Vagina (tissue), 2 donors: Measurements from ENCODE around the gene HOXD12. TPM values are rescaled to one million over a fixed set of nuclear protein-coding genes. Genes with fewer than 3 reads are reported as not detected.

Experiments used
- DNase-seq, 2 donors: peaks; one replicate each; pipeline ENCODE4 v3.0.0-alpha.2; 2017; ENCODE audit errors: extremely low spot score in 2 of 2
- H3K27ac ChIP-seq: fragments of 200-600 bp; sonication (generic); one replicate; pipeline ENCODE4 v1.5.1; 2019
- H3K27me3 ChIP-seq: fragments of 200-600 bp; sonication (generic); one replicate; pipeline ENCODE4 v1.5.1; 2019
- H3K36me3 ChIP-seq, 2 donors: fragments of 200-600 bp; sonication (generic); one replicate each; pipeline ENCODE4 v1.5.1; 2017 to 2019
- H3K4me1 ChIP-seq: fragments of 200-600 bp; sonication (generic); one replicate; pipeline ENCODE4 v1.5.1; 2019
- H3K4me3 ChIP-seq, 2 donors: fragments of 200-600 bp; sonication (generic); 1 replicate in 1 of 2; 2 replicates in 1 of 2; pipeline ENCODE4 v1.5.1; 2016 to 2019
- H3K9me3 ChIP-seq: fragments of 200-600 bp; sonication (generic); one replicate; pipeline ENCODE4 v1.5.1; 2019
- CTCF ChIP-seq, 3 experiments: fragments of 450-650 bp in 2 of 3; fragments of 200-600 bp in 1 of 3; sonication (generic) in 1 of 3; IDR thresholded peaks; one replicate each; pipeline ENCODE4 v1.5.1; 2017 to 2019; ENCODE audit warnings: antibody characterized with exemption in 3 of 3, mild to moderate bottlenecking in 2 of 3, moderate library complexity in 2 of 3
- POLR2A ChIP-seq, 2 donors: fragments of 450-650 bp; IDR thresholded peaks; one replicate each; pipeline ENCODE4 v1.6.1; 2017; ENCODE audit warnings: antibody characterized with exemption in 2 of 2, mild to moderate bottlenecking in 2 of 2, moderate library complexity in 2 of 2
- POLR2AphosphoS5 ChIP-seq, 2 donors: sonication (generic); formaldehyde crosslinking; IDR thresholded peaks; one replicate each; pipeline ENCODE4 v1.9.0; 2017; ENCODE audit warnings: antibody characterized with exemption in 2 of 2, mild to moderate bottlenecking in 2 of 2, low read depth in 1 of 2; ENCODE audit not compliant: insufficient read depth in 1 of 2
- intact Hi-C: fragments of 100-400 bp; cut with DNase I; formaldehyde crosslinking; loops from one replicate; pipeline ENCODE4 v1.15.1; 2023
- total RNA-seq: library from RNA; depleted of rRNA; stranded (reverse); fragments of >200 nt; gene quantifications from one replicate; pipeline ENCODE4 v1.2.3, GENCODE V29; 2016

HOXD12 gene
- total RNA-seq, 1 donor from 2014 or later = 1.7 TPM

DNA sequence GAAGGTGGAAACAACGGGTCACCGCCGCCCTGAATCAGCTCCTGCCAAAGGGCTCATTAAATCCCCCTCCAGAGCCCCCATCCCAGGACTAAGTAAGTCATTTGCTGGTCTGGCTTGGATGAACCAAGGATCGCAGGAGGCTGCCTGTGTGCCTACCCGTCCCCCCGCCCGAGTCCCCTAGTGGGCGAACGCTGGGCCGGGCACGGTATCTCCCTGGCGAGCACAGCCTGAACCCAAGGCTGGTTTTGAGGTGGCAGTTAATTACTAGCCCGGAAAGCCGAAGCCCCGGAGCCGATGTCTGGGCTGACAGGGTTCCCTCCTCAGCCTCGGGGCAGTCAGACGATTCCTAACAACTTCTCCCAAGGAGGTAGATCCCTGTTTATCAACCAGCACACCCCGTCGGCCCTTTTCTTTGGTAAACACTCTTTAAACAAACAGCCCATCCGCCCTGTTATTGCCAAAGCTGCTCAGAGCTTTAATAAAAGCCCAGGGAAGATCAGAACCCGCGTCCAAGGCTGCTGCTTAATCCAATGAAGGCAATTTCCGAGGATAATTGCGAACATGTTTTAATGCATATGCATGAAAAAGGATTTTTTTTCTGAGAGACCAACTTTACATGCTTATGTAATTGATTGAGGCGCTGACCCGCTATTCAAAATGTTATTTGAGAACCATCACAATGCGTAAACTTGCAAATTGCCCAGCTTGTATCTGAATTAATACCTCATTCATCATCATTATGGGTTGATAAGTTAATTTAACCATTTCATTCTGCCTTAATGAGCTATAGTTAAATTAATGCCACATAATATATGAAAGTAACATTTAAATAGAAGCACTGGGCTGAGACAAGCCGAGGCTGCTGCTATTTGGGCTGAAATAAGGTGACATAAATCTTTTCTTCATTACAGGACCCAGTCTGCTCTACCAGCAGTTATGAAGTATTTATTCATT lies 26.4 kb upstream of the HOXD12 start:
- H3K27ac ChIP-seq = no peak overlapping the region
- no peaks in the 10 kb centered on the region for H3K36me3 ChIP-seq
- no peak overlapping the region for H3K4me3 ChIP-seq
- no peaks in the 10 kb centered on the region for H3K9me3 ChIP-seq
- no peak for DNase-seq
- H3K27me3 ChIP-seq = no peaks in the 10 kb centered on the region
- TF ChIP-seq POLR2A (IDR thresholded peaks at IDR 0.05) = no peak
- no peak for TF ChIP-seq POLR2AphosphoS5 (IDR thresholded peaks at IDR 0.05; ENCODE audit: insufficient read depth in 1 of 2, low read depth in 1 of 2)
- no peak for TF ChIP-seq CTCF (IDR thresholded peaks at IDR 0.05)
- H3K4me1 ChIP-seq = no peaks in the 10 kb centered on the region
- intact Hi-C loops = no loop called here

DNA sequence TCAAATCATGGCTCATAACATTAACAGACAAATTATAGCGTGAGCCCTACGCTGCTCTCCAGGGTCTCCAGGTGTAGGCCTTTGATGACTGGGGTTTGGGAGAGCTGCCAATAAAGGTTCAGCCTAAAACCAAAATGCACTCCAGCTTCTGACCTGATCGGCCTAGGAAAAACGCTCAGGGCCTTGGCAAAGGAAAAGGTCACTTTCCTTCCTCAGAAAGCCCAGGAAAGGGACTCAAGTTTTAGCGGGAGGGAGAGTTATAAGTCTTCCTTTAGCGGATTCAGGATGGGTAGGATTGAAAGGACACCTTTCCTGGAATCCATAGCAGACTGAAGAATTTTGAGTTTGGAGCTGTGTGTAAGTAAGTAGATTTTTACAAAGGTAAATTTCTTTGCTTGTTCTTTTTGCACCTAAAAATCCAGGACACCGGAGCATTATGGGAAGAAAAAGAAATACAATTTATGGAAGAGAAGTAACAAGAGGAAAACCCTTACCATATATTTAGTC lies 24.6 kb upstream of the HOXD12 start:
- TF ChIP-seq POLR2A (IDR thresholded peaks at IDR 0.05) (no peak), CTCF (IDR thresholded peaks at IDR 0.05) (no peak), POLR2AphosphoS5 (IDR thresholded peaks at IDR 0.05; ENCODE audit: insufficient read depth in 1 of 2, low read depth in 1 of 2) (no peak)
- DNase-seq = no peak
- Histone ChIP-seq H3K9me3 (no peaks in the 10 kb centered on the region), H3K27me3 (no peaks in the 10 kb centered on the region), H3K36me3 (no peaks in the 10 kb centered on the region), H3K4me1 (peaks cover 9% of the 10 kb centered on the region), H3K4me3 (peak overlapping the region; percentile 17 to 29), H3K27ac (no peak overlapping the region)
- intact Hi-C loops = loop anchor here (5.0 kb wide), 1 partner anchor 73 kb away; the partner anchor contains the start of gene LNPK

- TF ChIP-seq CTCF (IDR thresholded peaks at IDR 0.05) (no peak), POLR2AphosphoS5 (IDR thresholded peaks at IDR 0.05; ENCODE audit: insufficient read depth in 1 of 2, low read depth in 1 of 2) (no peak), POLR2A (IDR thresholded peaks at IDR 0.05) (no peak)
- peak overlapping the region; percentile 17 to 29 for H3K4me3 ChIP-seq
- H3K36me3 ChIP-seq = no peaks in the 10 kb centered on the region
- intact Hi-C loops = loop anchor here (5.0 kb wide), 1 partner anchor 73 kb away; the partner anchor contains the start of gene LNPK
- no peak for DNase-seq
- peaks cover 1% of the 10 kb centered on the region for H3K27me3 ChIP-seq
- peak overlapping the region; percentile 93 for H3K27ac ChIP-seq
- H3K9me3 ChIP-seq = no peaks in the 10 kb centered on the region
- H3K4me1 ChIP-seq = peaks cover 9% of the 10 kb centered on the region
Observed at GRCh38 chr2:176075481-176075880, 24.1 kb upstream of the HOXD12 start.

GRCh38 chr2:176076063-176076462 lies 23.5 kb upstream of the HOXD12 start:
- H3K4me1 ChIP-seq = peaks cover 9% of the 10 kb centered on the region
- H3K27ac ChIP-seq = peak overlapping the region; percentile 93
- DNase-seq = no peak
- H3K9me3 ChIP-seq = no peaks in the 10 kb centered on the region
- no peak overlapping the region for H3K4me3 ChIP-seq
- H3K27me3 ChIP-seq = peaks cover 6% of the 10 kb centered on the region
- H3K36me3 ChIP-seq = no peaks in the 10 kb centered on the region
- no peak for TF ChIP-seq POLR2A (IDR thresholded peaks at IDR 0.05)
- TF ChIP-seq CTCF (IDR thresholded peaks at IDR 0.05) = no peak
- no peak for TF ChIP-seq POLR2AphosphoS5 (IDR thresholded peaks at IDR 0.05; ENCODE audit: insufficient read depth in 1 of 2, low read depth in 1 of 2)
- intact Hi-C loops = loop anchor here (5.0 kb wide), 1 partner anchor 74 kb away; the partner anchor contains the start of gene LNPK
